DND-41 (cell line): ENCODE data around the gene RPL27A.
A peak's percentile ranks its signal among the peaks of the same experiment; 100 is the strongest.

Experiments
- ATAC-seq: fragments of 200-7000 bp; cut with Tn5 transposase; 3 replicates; pipeline ENCODE4 v1.9.1; 2021; ENCODE audit warnings: low read depth; ENCODE audit not compliant: insufficient read depth
- DNase-seq: peaks from one replicate; pipeline ENCODE4 v3.0.0-alpha.2; 2020
- H2AFZ ChIP-seq: 2 replicates; pipeline ENCODE4 v1.6.0; 2012; ENCODE audit warnings: low read depth, low read length
- H3K27ac ChIP-seq: 2 replicates; pipeline ENCODE4 v1.5.1; 2012; ENCODE audit warnings: low read length, inconsistent platforms
- H3K27me3 ChIP-seq: fragments of 200-600 bp; sonication (generic); 2 replicates; pipeline ENCODE4 v1.6.0; 2012; ENCODE audit warnings: low read length, mild to moderate bottlenecking, inconsistent platforms; ENCODE audit not compliant: insufficient read depth, poor library complexity
- H3K36me3 ChIP-seq: 2 replicates; pipeline ENCODE4 v1.5.1; 2012; ENCODE audit warnings: low read length, inconsistent platforms; ENCODE audit not compliant: insufficient read depth
- H3K4me1 ChIP-seq: 2 replicates; pipeline ENCODE4 v1.5.1; 2012; ENCODE audit warnings: mild to moderate bottlenecking, low read length; ENCODE audit not compliant: insufficient read depth
- H3K4me2 ChIP-seq: 2 replicates; pipeline ENCODE4 v1.6.0; 2012; ENCODE audit warnings: mild to moderate bottlenecking, moderate library complexity, low read length, inconsistent platforms; ENCODE audit not compliant: insufficient read depth
- H3K4me3 ChIP-seq, 2 experiments: fragments of 200-600 bp in 1 of 2; shearing (Covaris generic) in 1 of 2; 2 replicates each; pipeline ENCODE4 v1.5.1; 2012 to 2016; ENCODE audit warnings: inconsistent platforms in 2 of 2, low read length in 2 of 2, mild to moderate bottlenecking in 2 of 2, low read depth in 1 of 2, moderate library complexity in 1 of 2
- H3K79me2 ChIP-seq: 2 replicates; pipeline ENCODE4 v1.6.0; 2012; ENCODE audit warnings: low read length, inconsistent platforms; ENCODE audit not compliant: insufficient read depth
- H3K9ac ChIP-seq: 2 replicates; pipeline ENCODE4 v1.6.0; 2012; ENCODE audit warnings: low read depth, mild to moderate bottlenecking, inconsistent platforms, low read length, moderate library complexity
- H3K9me3 ChIP-seq: 2 replicates; pipeline ENCODE4 v1.5.1; 2012; ENCODE audit warnings: low read length, moderate library complexity, mild to moderate bottlenecking, inconsistent platforms; ENCODE audit not compliant: insufficient read depth, severe bottlenecking
- H4K20me1 ChIP-seq: 2 replicates; pipeline ENCODE4 v1.6.0; 2012; ENCODE audit warnings: low read length; ENCODE audit not compliant: insufficient read depth
- CTCF ChIP-seq: IDR thresholded peaks from 2 replicates; pipeline ENCODE4 v1.5.1; 2012; ENCODE audit warnings: borderline replicate concordance, low read length, moderate library complexity, mild to moderate bottlenecking; ENCODE audit not compliant: poor library complexity, severe bottlenecking; ENCODE audit errors: extremely low read depth
- EZH2 ChIP-seq: IDR thresholded peaks from 3 replicates; pipeline ENCODE4 v1.6.1; 2012; ENCODE audit warnings: borderline replicate concordance, low read depth, mild to moderate bottlenecking, moderate library complexity, low read length, inconsistent platforms; ENCODE audit not compliant: severe bottlenecking

The RPL27A gene

GRCh38 chr11:8683115-8683807, 669 bp downstream of the RPL27A start:
- H3K9ac ChIP-seq: peak overlapping the region; percentile 89
- peak overlapping the region; percentile 98 for H3K27ac ChIP-seq
- DNase-seq (no peak), ATAC-seq (no peak)
- peaks cover 29% of the 10 kb centered on the region for H4K20me1 ChIP-seq
- H3K4me1 ChIP-seq: peaks cover 56% of the 10 kb centered on the region
- no peak for TF ChIP-seq EZH2
- no peak for TF ChIP-seq CTCF
- H2AFZ ChIP-seq: peak overlapping the region; percentile 81
- H3K79me2 ChIP-seq: peaks cover 46% of the 10 kb centered on the region
- H3K4me3 ChIP-seq: peak overlapping the region; percentile 80 to 82
- H3K36me3 ChIP-seq: peaks cover 59% of the 10 kb centered on the region
- H3K9me3 ChIP-seq: no peaks in the 10 kb centered on the region
- H3K27me3 ChIP-seq: no peaks in the 10 kb centered on the region
- H3K4me2 ChIP-seq: peak overlapping the region; percentile 67

- H3K9me3 ChIP-seq: no peaks in the 10 kb centered on the region
- peaks cover 51% of the 10 kb centered on the region for H3K36me3 ChIP-seq
- 0 out of 2 replicates have a peak overlapping the region, but pooled peaks have one; percentile 43 for H3K27ac ChIP-seq
- H3K79me2 ChIP-seq: peaks cover 60% of the 10 kb centered on the region
- TF ChIP-seq CTCF (no peak), EZH2 (no peak)
- H3K4me1 ChIP-seq: peaks cover 65% of the 10 kb centered on the region
- H2AFZ ChIP-seq: no peak overlapping the region
- H3K9ac ChIP-seq: peak overlapping the region; percentile 89
- H3K27me3 ChIP-seq: no peaks in the 10 kb centered on the region
- ATAC-seq: no peak
- no peak for DNase-seq
- peak overlapping the region; percentile 67 for H3K4me2 ChIP-seq
- H3K4me3 ChIP-seq: peak overlapping the region; percentile 80 to 82; a peak in 3 of 4 replicates
- H4K20me1 ChIP-seq: peaks cover 29% of the 10 kb centered on the region
These were observed 2.2 kb downstream of the RPL27A start for GRCh38 chr11:8684600-8685290.

- DNase-seq: no peak
- Histone ChIP-seq H3K4me1 (peaks cover 70% of the 10 kb centered on the region), H2AFZ (no peak overlapping the region), H3K36me3 (peaks cover 47% of the 10 kb centered on the region), H3K27ac (no peak overlapping the region), H3K27me3 (no peaks in the 10 kb centered on the region), H3K4me2 (peak overlapping the region; percentile 67), H3K9ac (0 out of 2 replicates have a peak overlapping the region, but pooled peaks have one; percentile 2), H3K9me3 (no peaks in the 10 kb centered on the region), H3K79me2 (peaks cover 65% of the 10 kb centered on the region), H4K20me1 (peaks cover 29% of the 10 kb centered on the region), H3K4me3 (peak overlapping the region in 1 of 2 experiments; percentile 8; a peak in 1 of 4 replicates)
- no peak for ATAC-seq
- TF ChIP-seq EZH2 (no peak), CTCF (no peak)
These were observed 2.7 kb downstream of the RPL27A start for GRCh38 chr11:8685306-8685705.
